RPMI8226 (cell line): ENCODE results near the gene HBG1.
A peak's percentile ranks its signal among the peaks of the same experiment; 100 is the strongest.

Experiments
- DNase-seq: peaks from one replicate; pipeline ENCODE4 v3.0.0-alpha.2; 2015

HBG1 gene

GRCh38 chr11:5245155-5245554, 4.5 kb downstream of the HBG1 start:
- DNase-seq, result no peak

GRCh38 chr11:5243816-5244180, 5.9 kb downstream of the HBG1 start:
- DNase-seq, result no peak

- peak; percentile 23 for DNase-seq
These were observed 6.5 kb downstream of the HBG1 start for GRCh38 chr11:5242933-5243815.

GRCh38 chr11:5242208-5242607, 7.4 kb downstream of the HBG1 start:
- DNase-seq, result no peak

- DNase-seq, result no peak
These were observed 8.2 kb downstream of the HBG1 start for GRCh38 chr11:5241458-5241857.

GRCh38 chr11:5240458-5240857, 9.2 kb downstream of the HBG1 start:
- no peak for DNase-seq

- DNase-seq, result no peak
These were observed 9.6 kb downstream of the HBG1 start for GRCh38 chr11:5240056-5240455.

GRCh38 chr11:5239046-5239445, 10.6 kb downstream of the HBG1 start:
- no peak for DNase-seq

- no peak for DNase-seq
These were observed 11.2 kb downstream of the HBG1 start for GRCh38 chr11:5238486-5238885.

GRCh38 chr11:5237420-5237819, 12.2 kb downstream of the HBG1 start:
- DNase-seq, result no peak

GRCh38 chr11:5235364-5236095, 14.1 kb downstream of the HBG1 start:
- DNase-seq, result no peak

- peak; percentile 10 for DNase-seq
These were observed 15.2 kb downstream of the HBG1 start, which contains the start of gene HBD for GRCh38 chr11:5234381-5234834. HBD (minus strand) TSS chr11:5234483; CDS start chr11:5234433, 50 bp downstream.

GRCh38 chr11:5233307-5233706, 16.4 kb downstream of the HBG1 start:
- DNase-seq, result no peak

- no peak for DNase-seq
These were observed 16.8 kb downstream of the HBG1 start for GRCh38 chr11:5232821-5233220.

GRCh38 chr11:5232176-5232575, 17.5 kb downstream of the HBG1 start:
- DNase-seq, result no peak

- DNase-seq, result no peak
These were observed 18.5 kb downstream of the HBG1 start for GRCh38 chr11:5231111-5231510.

GRCh38 chr11:5230266-5230665, 19.4 kb downstream of the HBG1 start:
- no peak for DNase-seq

- DNase-seq, result no peak
These were observed 19.9 kb downstream of the HBG1 start for GRCh38 chr11:5229796-5230195.

- no peak for DNase-seq
These were observed 20.3 kb downstream of the HBG1 start for GRCh38 chr11:5229356-5229755.

- no peak for DNase-seq
These were observed 21.5 kb downstream of the HBG1 start for GRCh38 chr11:5228124-5228523.

GRCh38 chr11:5227681-5228080, 22.0 kb downstream of the HBG1 start:
- no peak for DNase-seq

GRCh38 chr11:5226732-5227310, 22.8 kb downstream of the HBG1 start, which contains the start of gene HBB:
HBB (minus strand) TSS chr11:5227071; CDS start chr11:5227021, 50 bp downstream.
- DNase-seq, result no peak

- no peak for DNase-seq
These were observed 24.2 kb downstream of the HBG1 start for GRCh38 chr11:5225480-5225871.
